A549 treated with Mapracorat at 1 μM for 4 hours (cell line): ENCODE measurements around the gene MAN2A2. TPM values are rescaled to one million over a fixed set of nuclear protein-coding genes. Genes with fewer than 3 reads are reported as not detected.

Experiments
- total RNA-seq: library from RNA; stranded (reverse); fragments of 200-300 nt; extraction: Qiagen RNA extraction; gene quantifications from 5 replicates; pipeline ENCODE4 v1.2.3, GENCODE V29; 2022

MAN2A2 gene
- total RNA-seq = 23.6 to 31.6 TPM (median 27.2 TPM) in 5 replicates

DNA sequence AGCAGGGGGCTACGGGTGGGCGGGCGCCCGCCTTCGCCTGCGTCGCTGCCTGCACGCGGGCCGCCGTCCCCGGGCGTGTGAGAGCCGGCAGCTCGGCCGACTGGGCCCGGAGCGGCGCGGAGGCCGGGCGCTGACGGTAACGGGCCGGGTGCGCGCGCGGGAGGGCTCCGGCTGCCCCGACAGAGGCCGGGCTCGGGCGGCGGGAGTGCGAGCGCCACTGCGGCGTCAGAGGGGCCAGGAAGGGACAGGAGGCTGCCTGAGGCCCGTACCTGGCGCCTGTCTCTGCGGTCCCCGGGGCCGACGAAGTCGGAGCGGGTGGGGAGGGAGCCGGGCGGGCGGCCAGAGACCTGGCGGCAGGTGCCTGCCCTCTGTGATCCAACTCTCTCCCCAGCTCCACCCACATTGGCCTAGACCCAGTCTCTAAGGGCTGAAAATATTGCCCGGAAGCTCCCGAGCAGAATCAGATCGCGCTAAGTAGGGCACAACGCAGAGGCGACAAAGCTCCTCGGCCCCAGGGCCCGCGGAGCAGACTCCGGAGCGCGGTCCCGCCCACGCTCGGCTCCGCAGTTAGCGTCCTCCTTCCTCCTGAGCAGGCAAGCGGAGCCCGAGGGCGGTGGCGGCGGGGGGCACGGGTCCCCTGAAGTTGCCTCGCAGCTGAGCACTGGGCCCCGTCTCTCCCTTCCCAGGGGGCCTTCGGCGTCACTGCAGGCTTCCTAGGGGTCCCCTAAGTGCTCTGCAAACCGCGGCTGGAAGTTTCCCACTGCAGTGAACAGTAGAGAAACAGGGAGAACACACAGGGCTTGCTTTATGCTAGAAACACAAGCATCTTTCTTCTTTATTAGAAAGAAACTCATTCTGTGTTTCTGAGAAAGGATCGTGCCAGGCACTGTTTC lies at the start of gene MAN2A2:
MAN2A2 (plus strand) TSS at position 463 of the 893 bp plus-strand sequence. CDS start 906 bp downstream, outside the sequence.

DNA sequence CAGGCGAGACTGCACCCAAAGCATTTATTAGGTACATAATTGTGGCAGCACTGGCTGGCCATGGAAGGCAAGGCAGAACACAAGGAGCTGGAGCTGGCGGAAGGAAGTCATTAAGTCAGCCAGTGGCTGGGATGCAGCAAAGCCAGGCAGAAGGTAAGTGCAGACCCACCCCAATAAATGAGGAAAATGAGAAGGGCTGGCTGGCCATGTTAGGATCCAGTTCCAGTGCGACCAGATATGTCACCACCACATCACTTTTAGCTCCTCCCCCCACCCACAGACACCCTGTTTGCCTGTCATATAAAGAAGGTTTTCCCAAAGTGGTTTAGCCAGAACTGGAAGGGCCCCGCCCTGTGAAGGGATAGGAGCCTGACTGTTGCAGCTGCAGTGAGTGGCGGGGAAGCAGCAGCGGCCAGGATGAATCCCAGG lies 34.8 kb upstream of the MAN2A2 start, which contains the start of gene FURIN:
FURIN (plus strand) TSS at position 328 of the 429 bp plus-strand sequence. CDS start 7,153 bp downstream, outside the sequence.

DNA sequence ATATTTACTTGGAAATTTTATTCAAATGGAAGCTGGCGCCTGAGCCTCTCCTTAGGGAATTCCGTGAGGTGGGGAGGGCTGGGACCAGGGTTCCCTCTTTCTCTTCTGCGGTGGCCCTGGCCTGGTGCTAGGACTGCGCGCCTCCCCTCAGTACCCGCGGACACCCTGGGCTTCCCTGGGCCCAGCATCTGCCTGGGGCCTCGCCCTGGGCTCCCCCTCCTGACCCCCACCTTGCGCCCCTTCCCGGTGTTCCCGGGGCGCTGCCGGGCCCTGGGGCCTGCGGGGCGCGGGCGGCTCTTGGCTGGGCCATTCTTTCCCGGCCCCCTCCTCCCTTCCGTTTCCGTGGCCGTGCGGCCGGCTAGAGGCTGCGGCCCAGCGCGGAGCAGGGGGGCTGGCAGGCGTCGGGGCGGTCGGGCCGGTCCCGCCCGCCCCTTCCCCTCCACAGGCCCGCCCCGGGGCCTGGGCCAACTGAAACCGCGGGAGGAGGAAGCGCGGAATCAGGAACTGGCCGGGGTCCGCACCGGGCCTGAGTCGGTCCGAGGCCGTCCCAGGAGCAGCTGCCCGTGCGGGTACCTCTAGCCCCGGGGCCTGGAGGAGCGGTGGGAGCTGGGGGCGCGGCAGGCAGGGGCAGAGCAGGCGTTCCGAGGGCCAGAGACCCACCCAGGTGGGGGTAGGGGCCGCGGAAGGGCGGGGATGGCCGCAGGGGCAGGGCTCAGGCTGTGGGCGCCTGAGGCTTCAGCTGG lies 19.0 kb upstream of the MAN2A2 start, which contains the start of gene FES:
FES (plus strand) TSS at position 529 of the 743 bp plus-strand sequence. CDS start 542 bp downstream, outside the sequence.

DNA sequence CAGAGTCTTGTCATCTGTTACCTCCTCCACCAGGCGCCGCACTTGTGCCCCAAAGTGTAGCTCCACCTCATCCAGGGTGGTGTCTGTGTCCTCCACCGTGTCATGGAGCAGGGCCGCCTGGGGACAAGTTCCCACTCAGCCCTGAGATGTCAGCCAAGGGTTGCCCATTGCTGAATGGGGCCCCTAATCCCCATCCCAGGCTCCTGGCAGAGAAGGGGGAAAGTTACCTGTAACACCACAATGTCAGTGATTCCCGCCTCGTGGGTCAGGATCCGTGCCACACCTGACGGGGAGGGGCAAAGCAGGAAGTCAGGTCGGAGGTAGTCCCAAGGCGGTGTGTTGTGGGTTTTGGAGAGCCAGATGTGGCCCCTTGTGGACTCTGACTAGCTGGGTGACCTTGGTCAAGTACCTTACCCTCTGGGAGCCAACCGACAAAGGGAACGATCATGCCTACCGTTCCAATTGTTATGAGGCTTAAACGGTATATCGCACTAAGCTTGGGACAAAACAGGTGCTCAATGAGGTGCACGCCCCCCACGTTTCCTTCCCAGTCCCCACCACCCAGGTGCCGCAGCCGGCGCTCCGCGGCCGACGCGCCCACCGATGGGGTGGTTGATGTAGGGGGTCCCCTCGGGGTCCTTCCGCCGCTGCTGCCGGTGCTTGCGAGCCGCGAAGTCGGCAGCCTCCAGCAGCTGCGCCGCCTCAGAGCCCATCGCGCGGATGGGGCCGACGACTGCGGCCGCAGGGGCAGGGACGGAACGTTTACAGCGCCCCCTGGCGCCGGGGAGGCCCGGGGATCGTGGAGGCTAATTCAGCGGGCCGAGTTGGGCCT lies 28.9 kb downstream of the MAN2A2 start, which contains the start of gene HDDC3:
HDDC3 (minus strand) TSS at position 722 of the 832 bp plus-strand sequence; CDS start at position 713, 9 bp downstream.

DNA sequence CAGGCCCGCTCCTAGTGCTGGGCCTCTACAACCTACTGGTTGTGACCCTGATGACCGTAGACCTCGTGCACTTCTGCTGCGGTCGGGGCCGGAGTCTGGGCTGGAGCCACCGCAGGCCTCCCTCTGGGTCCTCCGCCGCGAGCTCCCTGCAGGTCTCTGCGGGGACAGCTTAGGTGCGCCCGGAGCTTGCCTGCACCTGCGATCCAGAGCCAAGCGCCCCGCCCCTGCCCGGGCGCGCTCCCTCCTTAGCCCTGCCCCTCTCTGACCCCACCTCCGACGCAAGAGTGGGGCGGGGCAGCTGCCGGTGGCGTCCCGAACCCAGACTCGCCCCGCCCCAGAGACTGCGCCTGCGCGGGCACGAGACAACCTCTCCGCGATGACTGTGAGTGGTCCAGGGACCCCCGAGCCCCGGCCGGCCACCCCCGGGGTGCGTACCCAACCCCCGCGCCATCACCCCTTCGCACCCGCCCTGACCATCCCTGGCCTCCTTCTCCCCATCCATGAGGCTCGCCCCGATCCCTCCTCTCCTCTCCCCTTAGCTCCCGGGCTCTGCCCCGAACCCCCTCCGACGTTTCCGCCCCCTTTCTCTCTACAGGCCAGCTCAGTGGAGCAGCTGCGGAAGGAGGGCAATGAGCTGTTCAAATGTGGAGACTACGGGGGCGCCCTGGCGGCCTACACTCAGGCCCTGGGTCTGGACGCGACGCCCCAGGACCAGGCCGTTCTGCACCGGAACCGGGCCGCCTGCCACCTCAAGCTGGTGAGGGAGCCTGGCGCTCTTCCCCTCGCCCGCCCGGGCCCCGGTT lies 32.0 kb downstream of the MAN2A2 start, which contains the start of gene UNC45A:
UNC45A (plus strand) TSS at position 337 of the 803 bp plus-strand sequence; CDS start at position 377, 40 bp downstream.

DNA sequence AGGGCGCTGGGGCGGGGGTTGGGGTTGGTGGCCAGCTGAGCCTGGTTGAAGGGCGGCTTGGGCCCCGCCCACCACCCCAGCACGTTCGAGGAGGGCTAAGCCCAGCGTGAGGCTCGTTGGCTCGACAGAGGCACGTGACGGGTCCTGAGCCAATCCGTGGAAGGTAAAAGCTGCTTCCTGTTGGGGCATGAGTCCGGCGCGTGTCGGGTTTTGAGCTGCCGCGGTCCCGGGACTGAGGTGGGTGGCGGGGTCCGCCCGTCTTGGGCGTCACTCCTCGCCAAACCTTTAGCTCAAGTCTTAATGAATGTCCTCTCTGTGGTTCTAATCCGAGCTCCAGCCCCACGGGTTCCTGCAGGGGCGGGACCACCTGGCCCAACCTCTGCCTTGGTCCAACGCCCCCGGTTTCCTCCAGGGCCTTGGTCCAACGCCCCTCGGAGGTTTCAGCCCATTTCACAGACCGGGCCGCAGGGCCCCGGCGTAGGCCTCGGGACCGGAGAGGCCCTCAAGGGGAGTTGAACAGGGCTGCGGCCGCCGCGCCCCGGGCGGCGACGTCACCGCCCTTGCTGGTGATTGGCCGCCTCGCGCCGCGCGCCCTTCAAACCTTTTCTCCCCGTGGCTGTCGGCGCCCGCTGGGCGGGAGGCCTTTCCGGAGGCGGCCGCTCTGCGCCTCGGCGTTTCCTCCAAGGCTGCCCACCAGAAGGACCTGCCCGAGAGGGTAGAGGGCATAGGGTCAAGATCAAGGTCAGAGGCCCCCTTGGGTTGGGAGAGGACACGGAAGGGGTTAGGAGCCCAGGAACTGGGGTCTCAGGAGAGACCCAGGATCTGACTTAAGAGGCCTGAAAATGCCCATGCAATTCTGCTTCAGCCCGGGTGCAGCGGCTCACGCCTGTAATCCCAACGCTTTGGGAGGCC lies 51.9 kb downstream of the MAN2A2 start, which contains the start of gene RCCD1:
RCCD1 (plus strand) TSS at position 173 of the 912 bp plus-strand sequence. CDS start 1,851 bp downstream, outside the sequence.

Other genes with a start within 250 kb of the MAN2A2 start
- 10.8 to 17.2 TPM (median 14.1 TPM) in 5 replicates for gene BLM, start 186.0 kb upstream of the MAN2A2 start, total RNA-seq
- gene FURIN, start 34.7 kb upstream of the MAN2A2 start, total RNA-seq = 43.2 to 65.1 TPM (median 59.8 TPM) in 5 replicates
- 0.43 to 1.0 TPM (median 0.78 TPM) in 5 replicates for gene FES, start 18.8 kb upstream of the MAN2A2 start, total RNA-seq
- gene HDDC3, start 29.2 kb downstream of the MAN2A2 start, total RNA-seq = 29.9 to 38.7 TPM (median 35.1 TPM) in 5 replicates
- gene UNC45A, start 32.0 kb downstream of the MAN2A2 start, total RNA-seq = 51.9 to 58.9 TPM (median 56.3 TPM) in 5 replicates
- 23.6 to 39.6 TPM (median 32.7 TPM) in 5 replicates for gene RCCD1, start 51.6 kb downstream of the MAN2A2 start, total RNA-seq
- 184 to 223 TPM (median 205 TPM) in 5 replicates for gene PRC1, start 91.2 kb downstream of the MAN2A2 start, total RNA-seq
- 12.3 to 17.1 TPM (median 15.2 TPM) in 5 replicates for gene VPS33B, start 119.3 kb downstream of the MAN2A2 start, total RNA-seq
- gene SV2B, start 197.0 kb downstream of the MAN2A2 start, total RNA-seq = 0.05 to 0.14 TPM (median 0.08 TPM) in 5 replicates